ENCODE measurements around the gene NEO1.

Gene NEO1

GRCh38 chr15:73110201-73110600 is 57.9 kb downstream of the NEO1 start:
- ATAC-seq (replicated peaks; ENCODE audit: extremely low read depth, poor library complexity, severe bottlenecking), result no peak
- Mint-ChIP-seq H3K27ac (ENCODE audit: low read depth) (no peak overlapping the region), H3K36me3 (ENCODE audit: insufficient read depth) (no peaks in the 10 kb centered on the region), H3K4me3 (no peak overlapping the region), H3K9me3 (no peaks in the 10 kb centered on the region), H3K27me3 (no peaks in the 10 kb centered on the region), H3K4me1 (no peaks in the 10 kb centered on the region)
- no peak for DNase-seq (ENCODE audit: low spot score in 2 of 2)

DNA sequence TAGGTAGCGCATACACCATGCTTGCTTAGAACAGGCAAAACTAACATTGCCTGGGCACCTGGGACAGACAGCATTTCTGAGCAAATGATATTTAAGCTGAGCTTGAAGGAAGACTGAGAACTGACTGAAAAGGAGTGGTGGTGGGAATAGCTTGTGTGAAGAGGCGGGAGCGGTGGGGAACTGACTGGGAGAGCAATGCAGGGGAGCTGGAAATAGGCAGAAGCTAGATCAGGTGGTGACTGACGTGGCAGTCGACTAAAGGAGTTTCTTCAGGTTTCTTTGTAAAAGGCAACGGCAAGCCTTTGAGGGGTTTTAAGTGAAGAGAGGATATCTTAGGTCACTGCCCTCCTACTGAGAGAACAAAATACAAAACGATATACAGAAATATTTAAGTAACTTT is 61.8 kb downstream of the NEO1 start:
- no peak for ATAC-seq (replicated peaks; ENCODE audit: extremely low read depth, poor library complexity, severe bottlenecking)
- Mint-ChIP-seq H3K4me3 (no peak overlapping the region), H3K4me1 (no peaks in the 10 kb centered on the region), H3K27ac (ENCODE audit: low read depth) (no peak overlapping the region), H3K9me3 (no peaks in the 10 kb centered on the region), H3K27me3 (no peaks in the 10 kb centered on the region), H3K36me3 (ENCODE audit: insufficient read depth) (peaks cover 2% of the 10 kb centered on the region)
- DNase-seq (ENCODE audit: low spot score in 2 of 2), result no peak

- no peak overlapping the region for H3K27ac Mint-ChIP-seq (ENCODE audit: low read depth)
- H3K4me3 Mint-ChIP-seq, result no peak overlapping the region
Measured at GRCh38 chr15:73116164-73116563, 63.9 kb downstream of the NEO1 start.

GRCh38 chr15:73118055-73118454 is 65.8 kb downstream of the NEO1 start:
- Mint-ChIP-seq H3K9me3 (no peaks in the 10 kb centered on the region), H3K36me3 (ENCODE audit: insufficient read depth) (peaks cover 2% of the 10 kb centered on the region), H3K4me1 (no peaks in the 10 kb centered on the region), H3K27ac (ENCODE audit: low read depth) (peak overlapping the region; percentile 7), H3K27me3 (no peaks in the 10 kb centered on the region), H3K4me3 (no peak overlapping the region)
- ATAC-seq (replicated peaks; ENCODE audit: extremely low read depth, poor library complexity, severe bottlenecking) (no peak), DNase-seq (ENCODE audit: low spot score in 2 of 2) (no peak)

More at GRCh38 chr15:73116164-73116563, 63.9 kb downstream of the NEO1 start:
- Mint-ChIP-seq H3K9me3 (no peaks in the 10 kb centered on the region), H3K4me1 (no peaks in the 10 kb centered on the region), H3K36me3 (ENCODE audit: insufficient read depth) (peaks cover 2% of the 10 kb centered on the region), H3K27me3 (no peaks in the 10 kb centered on the region)
- ATAC-seq (replicated peaks; ENCODE audit: extremely low read depth, poor library complexity, severe bottlenecking) (no peak), DNase-seq (ENCODE audit: low spot score in 2 of 2) (no peak)

DNA sequence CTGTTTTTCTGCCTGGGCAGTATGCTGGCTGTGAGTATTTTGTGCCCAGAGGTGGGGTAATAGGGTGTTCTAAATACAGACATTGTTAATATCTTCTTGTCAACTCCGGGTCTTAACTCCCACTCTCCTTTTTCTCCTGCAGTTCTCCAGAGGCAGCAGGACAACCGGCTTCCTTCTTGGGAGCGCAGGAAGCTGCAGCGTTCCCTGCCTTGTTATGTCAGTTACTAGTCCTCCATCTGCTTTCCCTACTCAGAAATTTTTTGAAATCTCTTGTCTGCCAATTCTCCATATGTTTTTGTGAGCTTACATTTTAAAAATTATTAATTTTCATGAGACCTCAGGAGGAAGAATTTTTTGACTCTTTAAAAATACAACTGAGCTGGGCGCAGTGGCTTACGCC is 67.2 kb downstream of the NEO1 start:
- H3K4me1 Mint-ChIP-seq, result no peaks in the 10 kb centered on the region
- H3K27ac Mint-ChIP-seq (ENCODE audit: low read depth), result no peak overlapping the region
- H3K4me3 Mint-ChIP-seq, result no peak overlapping the region
- H3K9me3 Mint-ChIP-seq, result no peaks in the 10 kb centered on the region
- no peaks in the 10 kb centered on the region for H3K27me3 Mint-ChIP-seq
- DNase-seq (ENCODE audit: low spot score in 2 of 2), result no peak
- peaks cover 2% of the 10 kb centered on the region for H3K36me3 Mint-ChIP-seq (ENCODE audit: insufficient read depth)
- no peak for ATAC-seq (replicated peaks; ENCODE audit: extremely low read depth, poor library complexity, severe bottlenecking)

- H3K27ac Mint-ChIP-seq (ENCODE audit: low read depth), result no peak overlapping the region
Measured at GRCh38 chr15:73120269-73120668, 68.0 kb downstream of the NEO1 start.

GRCh38 chr15:73125219-73125618 is 73.0 kb downstream of the NEO1 start:
- no peak for ATAC-seq (replicated peaks; ENCODE audit: extremely low read depth, poor library complexity, severe bottlenecking)
- Mint-ChIP-seq H3K27me3 (no peaks in the 10 kb centered on the region), H3K4me3 (no peak overlapping the region), H3K36me3 (ENCODE audit: insufficient read depth) (no peaks in the 10 kb centered on the region), H3K4me1 (no peaks in the 10 kb centered on the region), H3K27ac (ENCODE audit: low read depth) (no peak overlapping the region), H3K9me3 (no peaks in the 10 kb centered on the region)
- DNase-seq (ENCODE audit: low spot score in 2 of 2), result no peak

More at GRCh38 chr15:73120269-73120668, 68.0 kb downstream of the NEO1 start:
- H3K4me1 Mint-ChIP-seq, result no peaks in the 10 kb centered on the region
- H3K4me3 Mint-ChIP-seq, result no peak overlapping the region
- H3K36me3 Mint-ChIP-seq (ENCODE audit: insufficient read depth), result peaks cover 2% of the 10 kb centered on the region
- no peak for ATAC-seq (replicated peaks; ENCODE audit: extremely low read depth, poor library complexity, severe bottlenecking)
- no peaks in the 10 kb centered on the region for H3K9me3 Mint-ChIP-seq
- H3K27me3 Mint-ChIP-seq, result no peaks in the 10 kb centered on the region
- no peak for DNase-seq (ENCODE audit: low spot score in 2 of 2)

DNA sequence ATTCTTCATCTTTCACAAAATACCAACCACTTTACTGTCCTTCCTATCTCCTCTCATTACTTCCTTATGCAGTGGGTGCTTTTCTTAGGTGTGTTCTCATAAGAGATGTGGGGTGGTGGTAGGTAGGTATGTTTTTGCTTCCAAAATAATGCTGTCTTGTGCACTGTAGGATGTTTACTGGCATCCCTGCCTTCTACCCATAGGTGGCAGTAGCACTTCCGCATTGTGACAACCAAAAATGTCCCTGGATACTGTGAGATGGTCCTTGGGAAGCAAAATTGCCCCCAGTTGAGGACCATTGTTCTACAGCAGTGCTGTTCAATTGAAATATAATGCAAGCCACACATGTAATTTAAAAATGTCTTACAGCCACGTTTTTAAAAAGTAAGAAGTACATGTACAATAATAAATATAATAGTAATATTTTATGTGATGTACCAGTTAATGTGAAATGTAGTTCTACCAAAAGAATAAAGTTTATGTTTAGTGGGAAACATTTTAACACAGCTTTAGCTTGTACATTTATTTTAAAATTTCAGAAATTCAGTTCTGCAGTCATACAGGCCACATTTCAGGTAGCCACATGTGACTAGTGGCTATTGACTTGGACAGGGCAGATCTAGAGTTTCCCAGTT is 75.2 kb downstream of the NEO1 start:
- Mint-ChIP-seq H3K4me1 (no peaks in the 10 kb centered on the region), H3K27me3 (no peaks in the 10 kb centered on the region), H3K27ac (ENCODE audit: low read depth) (no peak overlapping the region), H3K9me3 (no peaks in the 10 kb centered on the region), H3K4me3 (no peak overlapping the region), H3K36me3 (ENCODE audit: insufficient read depth) (no peaks in the 10 kb centered on the region)
- ATAC-seq (replicated peaks; ENCODE audit: extremely low read depth, poor library complexity, severe bottlenecking) (no peak), DNase-seq (ENCODE audit: low spot score in 2 of 2) (no peak)

GRCh38 chr15:73130830-73131229 is 78.6 kb downstream of the NEO1 start:
- DNase-seq (ENCODE audit: low spot score in 2 of 2) (no peak), ATAC-seq (replicated peaks; ENCODE audit: extremely low read depth, poor library complexity, severe bottlenecking) (no peak)
- Mint-ChIP-seq H3K4me3 (no peak overlapping the region), H3K36me3 (ENCODE audit: insufficient read depth) (no peaks in the 10 kb centered on the region), H3K9me3 (no peaks in the 10 kb centered on the region), H3K27ac (ENCODE audit: low read depth) (no peak overlapping the region), H3K4me1 (no peaks in the 10 kb centered on the region), H3K27me3 (no peaks in the 10 kb centered on the region)

- Mint-ChIP-seq H3K27ac (ENCODE audit: low read depth) (no peak overlapping the region), H3K36me3 (ENCODE audit: insufficient read depth) (no peaks in the 10 kb centered on the region), H3K4me1 (no peaks in the 10 kb centered on the region), H3K27me3 (no peaks in the 10 kb centered on the region), H3K4me3 (no peak overlapping the region), H3K9me3 (no peaks in the 10 kb centered on the region)
- no peak for DNase-seq (ENCODE audit: low spot score in 2 of 2)
- no peak for ATAC-seq (replicated peaks; ENCODE audit: extremely low read depth, poor library complexity, severe bottlenecking)
Measured at GRCh38 chr15:73134196-73134595, 81.9 kb downstream of the NEO1 start.

DNA sequence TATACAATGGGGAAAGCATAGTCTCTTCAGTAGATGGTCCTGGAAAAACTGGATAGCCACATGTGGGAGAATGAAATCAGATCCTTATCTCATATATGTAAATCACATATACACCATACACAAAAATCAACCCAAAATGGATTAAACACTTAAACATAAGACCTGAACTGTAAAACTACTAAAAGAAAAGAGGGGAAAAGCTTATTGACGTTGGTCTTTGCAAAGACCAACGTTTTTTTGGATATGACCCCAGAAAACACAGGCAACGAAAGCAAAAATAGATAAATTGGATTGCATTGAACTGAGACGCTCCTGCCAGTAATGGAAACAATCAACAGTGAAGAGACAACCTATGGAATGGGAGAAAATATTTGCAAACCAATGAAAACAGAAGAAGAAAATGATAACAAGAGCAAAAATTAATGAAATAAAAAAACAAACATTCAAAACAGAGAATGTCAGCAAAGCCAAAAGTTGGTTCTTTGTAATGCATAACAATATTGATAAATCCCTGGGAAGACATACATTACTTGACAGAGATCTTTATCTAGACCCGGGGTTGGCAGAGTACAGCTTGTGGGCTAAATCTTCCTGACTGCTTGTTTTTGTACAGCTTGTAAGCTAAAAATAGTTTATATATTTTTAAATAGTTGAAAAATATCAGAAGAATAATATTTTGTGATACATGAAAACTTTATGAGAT is 86.9 kb downstream of the NEO1 start:
- no peak overlapping the region for H3K4me3 Mint-ChIP-seq
- no peak overlapping the region for H3K27ac Mint-ChIP-seq (ENCODE audit: low read depth)
- ATAC-seq (replicated peaks; ENCODE audit: extremely low read depth, poor library complexity, severe bottlenecking) (no peak), DNase-seq (ENCODE audit: low spot score in 2 of 2) (no peak)
- no peaks in the 10 kb centered on the region for H3K9me3 Mint-ChIP-seq
- H3K36me3 Mint-ChIP-seq (ENCODE audit: insufficient read depth), result no peaks in the 10 kb centered on the region
- H3K27me3 Mint-ChIP-seq, result no peaks in the 10 kb centered on the region
- no peaks in the 10 kb centered on the region for H3K4me1 Mint-ChIP-seq

GRCh38 chr15:73139744-73140553 is 87.7 kb downstream of the NEO1 start:
- H3K4me3 Mint-ChIP-seq, result no peak overlapping the region
- ATAC-seq (replicated peaks; ENCODE audit: extremely low read depth, poor library complexity, severe bottlenecking) (no peak), DNase-seq (ENCODE audit: low spot score in 2 of 2) (no peak)
- H3K27ac Mint-ChIP-seq (ENCODE audit: low read depth), result no peak overlapping the region
- no peaks in the 10 kb centered on the region for H3K9me3 Mint-ChIP-seq
- no peaks in the 10 kb centered on the region for H3K4me1 Mint-ChIP-seq
- peaks cover 1% of the 10 kb centered on the region for H3K36me3 Mint-ChIP-seq (ENCODE audit: insufficient read depth)
- no peaks in the 10 kb centered on the region for H3K27me3 Mint-ChIP-seq
